ENCODE measurements around the gene ZSCAN12.
"Not testable (repeated sequence)": the region's sequence is repeated elsewhere in the genome, so short reads cannot be mapped to it uniquely, and the experiment has no call there.

The ZSCAN12 gene

GRCh38 chr6:28369463-28369862 lies 30.1 kb downstream of the ZSCAN12 start:
- H3K4me3 ChIP-seq (ENCODE audit: low read depth in 1 of 2, low read length in 2 of 2) = no peak overlapping the region
- no peak overlapping the region for H3K27ac ChIP-seq (ENCODE audit: low read length)
- no peaks in the 10 kb centered on the region for H3K4me1 ChIP-seq (ENCODE audit: control insufficient read depth in 1 of 2, insufficient read depth in 2 of 2, low read length in 2 of 2)
- H3K27me3 ChIP-seq (ENCODE audit: low read depth, low read length) = no peaks in the 10 kb centered on the region
- no peaks in the 10 kb centered on the region for H3K9me3 ChIP-seq (ENCODE audit: control insufficient read depth in 1 of 2, low read length in 2 of 2)
- peaks cover 17 to 30% of the 10 kb centered on the region in 2 donors for H3K36me3 ChIP-seq (ENCODE audit: control insufficient read depth in 1 of 2, insufficient read depth in 2 of 2, low read length in 2 of 2)

- no peaks in the 10 kb centered on the region for H3K4me1 ChIP-seq (ENCODE audit: control insufficient read depth in 1 of 2, insufficient read depth in 2 of 2, low read length in 2 of 2)
- H3K9me3 ChIP-seq (ENCODE audit: control insufficient read depth in 1 of 2, low read length in 2 of 2) = no peaks in the 10 kb centered on the region
- H3K27me3 ChIP-seq (ENCODE audit: low read depth, low read length) = no peaks in the 10 kb centered on the region
- H3K36me3 ChIP-seq (ENCODE audit: control insufficient read depth in 1 of 2, insufficient read depth in 2 of 2, low read length in 2 of 2) = peaks cover 24 to 39% of the 10 kb centered on the region in 2 donors
- no peak overlapping the region for H3K27ac ChIP-seq (ENCODE audit: low read length)
- H3K4me3 ChIP-seq (ENCODE audit: low read depth in 1 of 2, low read length in 2 of 2) = no peak overlapping the region
Observed at GRCh38 chr6:28368522-28368921, 31.0 kb downstream of the ZSCAN12 start.

- not testable (repeated sequence) for H3K27me3 ChIP-seq (ENCODE audit: low read depth, low read length); H3K4me1 ChIP-seq (ENCODE audit: control insufficient read depth in 1 of 2, insufficient read depth in 2 of 2, low read length in 2 of 2); H3K9me3 ChIP-seq (ENCODE audit: control insufficient read depth in 1 of 2, low read length in 2 of 2); H3K27ac ChIP-seq (ENCODE audit: low read length); H3K4me3 ChIP-seq (ENCODE audit: low read depth in 1 of 2, low read length in 2 of 2)
- peaks cover 40 to 57% of the 10 kb centered on the region in 2 donors for H3K36me3 ChIP-seq (ENCODE audit: control insufficient read depth in 1 of 2, insufficient read depth in 2 of 2, low read length in 2 of 2)
Observed at GRCh38 chr6:28365590-28365989, 34.0 kb downstream of the ZSCAN12 start.

GRCh38 chr6:28360961-28361360 lies 38.6 kb downstream of the ZSCAN12 start:
- Histone ChIP-seq H3K27ac (ENCODE audit: low read length) (no peak overlapping the region), H3K36me3 (ENCODE audit: control insufficient read depth in 1 of 2, insufficient read depth in 2 of 2, low read length in 2 of 2) (peaks cover 38 to 46% of the 10 kb centered on the region in 2 donors), H3K9me3 (ENCODE audit: control insufficient read depth in 1 of 2, low read length in 2 of 2) (no peaks in the 10 kb centered on the region)

GRCh38 chr6:28359562-28359961 lies 40.0 kb downstream of the ZSCAN12 start:
- H3K4me3 ChIP-seq (ENCODE audit: low read depth in 1 of 2, low read length in 2 of 2); H3K9me3 ChIP-seq (ENCODE audit: control insufficient read depth in 1 of 2, low read length in 2 of 2); H3K27me3 ChIP-seq (ENCODE audit: low read depth, low read length); H3K27ac ChIP-seq (ENCODE audit: low read length): not testable (repeated sequence)
- Histone ChIP-seq H3K36me3 (ENCODE audit: control insufficient read depth in 1 of 2, insufficient read depth in 2 of 2, low read length in 2 of 2) (peaks cover 29 to 32% of the 10 kb centered on the region in 2 donors), H3K4me1 (ENCODE audit: control insufficient read depth in 1 of 2, insufficient read depth in 2 of 2, low read length in 2 of 2) (peaks cover 10 to 22% of the 10 kb centered on the region in 2 donors)

More at GRCh38 chr6:28360961-28361360, 38.6 kb downstream of the ZSCAN12 start:
- Histone ChIP-seq H3K27me3 (ENCODE audit: low read depth, low read length) (no peaks in the 10 kb centered on the region), H3K4me1 (ENCODE audit: control insufficient read depth in 1 of 2, insufficient read depth in 2 of 2, low read length in 2 of 2) (peaks cover 5 to 11% of the 10 kb centered on the region in 2 donors), H3K4me3 (ENCODE audit: low read depth in 1 of 2, low read length in 2 of 2) (no peak overlapping the region)

GRCh38 chr6:28357036-28357435 lies 42.5 kb downstream of the ZSCAN12 start:
- H3K4me3 ChIP-seq (ENCODE audit: low read depth in 1 of 2, low read length in 2 of 2) = no peak overlapping the region
- H3K9me3 ChIP-seq (ENCODE audit: control insufficient read depth in 1 of 2, low read length in 2 of 2) = no peaks in the 10 kb centered on the region
- no peak overlapping the region for H3K27ac ChIP-seq (ENCODE audit: low read length)
- H3K4me1 ChIP-seq (ENCODE audit: control insufficient read depth in 1 of 2, insufficient read depth in 2 of 2, low read length in 2 of 2) = peaks cover 10 to 27% of the 10 kb centered on the region in 2 donors
- H3K27me3 ChIP-seq (ENCODE audit: low read depth, low read length) = no peaks in the 10 kb centered on the region
- peaks cover 11 to 15% of the 10 kb centered on the region in 2 donors for H3K36me3 ChIP-seq (ENCODE audit: control insufficient read depth in 1 of 2, insufficient read depth in 2 of 2, low read length in 2 of 2)

GRCh38 chr6:28356666-28357020 lies 42.9 kb downstream of the ZSCAN12 start:
- no peaks in the 10 kb centered on the region for H3K9me3 ChIP-seq (ENCODE audit: control insufficient read depth in 1 of 2, low read length in 2 of 2)
- H3K27me3 ChIP-seq (ENCODE audit: low read depth, low read length) = no peaks in the 10 kb centered on the region
- peak overlapping the region; percentile 78 to 94 for H3K4me3 ChIP-seq (ENCODE audit: low read depth in 1 of 2, low read length in 2 of 2)
- peaks cover 10 to 13% of the 10 kb centered on the region in 2 donors for H3K36me3 ChIP-seq (ENCODE audit: control insufficient read depth in 1 of 2, insufficient read depth in 2 of 2, low read length in 2 of 2)
- peak overlapping the region; percentile 92 for H3K27ac ChIP-seq (ENCODE audit: low read length)
- H3K4me1 ChIP-seq (ENCODE audit: control insufficient read depth in 1 of 2, insufficient read depth in 2 of 2, low read length in 2 of 2) = peaks cover 10 to 27% of the 10 kb centered on the region in 2 donors

GRCh38 chr6:28355743-28356665 lies 43.5 kb downstream of the ZSCAN12 start:
- Histone ChIP-seq H3K4me3 (ENCODE audit: low read depth in 1 of 2, low read length in 2 of 2) (peak overlapping the region; percentile 78 to 94), H3K36me3 (ENCODE audit: control insufficient read depth in 1 of 2, insufficient read depth in 2 of 2, low read length in 2 of 2) (peaks cover 4 to 9% of the 10 kb centered on the region in 2 donors), H3K27me3 (ENCODE audit: low read depth, low read length) (no peaks in the 10 kb centered on the region), H3K27ac (ENCODE audit: low read length) (peak overlapping the region; percentile 92), H3K9me3 (ENCODE audit: control insufficient read depth in 1 of 2, low read length in 2 of 2) (no peaks in the 10 kb centered on the region), H3K4me1 (ENCODE audit: control insufficient read depth in 1 of 2, insufficient read depth in 2 of 2, low read length in 2 of 2) (peaks cover 13 to 33% of the 10 kb centered on the region in 2 donors)

- H3K4me1 ChIP-seq (ENCODE audit: control insufficient read depth in 1 of 2, insufficient read depth in 2 of 2, low read length in 2 of 2) = peaks cover 17 to 41% of the 10 kb centered on the region in 2 donors
- no peaks in the 10 kb centered on the region for H3K9me3 ChIP-seq (ENCODE audit: control insufficient read depth in 1 of 2, low read length in 2 of 2)
- no peaks in the 10 kb centered on the region for H3K27me3 ChIP-seq (ENCODE audit: low read depth, low read length)
- peak overlapping the region; percentile 92 for H3K27ac ChIP-seq (ENCODE audit: low read length)
- H3K36me3 ChIP-seq (ENCODE audit: control insufficient read depth in 1 of 2, insufficient read depth in 2 of 2, low read length in 2 of 2) = no peaks in the 10 kb centered on the region
- H3K4me3 ChIP-seq (ENCODE audit: low read depth in 1 of 2, low read length in 2 of 2) = peak overlapping the region; percentile 78 to 94
Observed at GRCh38 chr6:28354688-28355554, 44.6 kb downstream of the ZSCAN12 start.

GRCh38 chr6:28353981-28354676 lies 45.4 kb downstream of the ZSCAN12 start:
- peak overlapping the region; percentile 54 for H3K27ac ChIP-seq (ENCODE audit: low read length)
- no peaks in the 10 kb centered on the region for H3K27me3 ChIP-seq (ENCODE audit: low read depth, low read length)
- no peaks in the 10 kb centered on the region for H3K36me3 ChIP-seq (ENCODE audit: control insufficient read depth in 1 of 2, insufficient read depth in 2 of 2, low read length in 2 of 2)
- H3K4me1 ChIP-seq (ENCODE audit: control insufficient read depth in 1 of 2, insufficient read depth in 2 of 2, low read length in 2 of 2) = peaks cover 17 to 41% of the 10 kb centered on the region in 2 donors
- no peak overlapping the region for H3K4me3 ChIP-seq (ENCODE audit: low read depth in 1 of 2, low read length in 2 of 2)
- no peaks in the 10 kb centered on the region for H3K9me3 ChIP-seq (ENCODE audit: control insufficient read depth in 1 of 2, low read length in 2 of 2)

GRCh38 chr6:28353356-28353755 lies 46.2 kb downstream of the ZSCAN12 start:
- Histone ChIP-seq H3K36me3 (ENCODE audit: control insufficient read depth in 1 of 2, insufficient read depth in 2 of 2, low read length in 2 of 2) (no peaks in the 10 kb centered on the region), H3K9me3 (ENCODE audit: control insufficient read depth in 1 of 2, low read length in 2 of 2) (no peaks in the 10 kb centered on the region), H3K4me3 (ENCODE audit: low read depth in 1 of 2, low read length in 2 of 2) (no peak overlapping the region), H3K4me1 (ENCODE audit: control insufficient read depth in 1 of 2, insufficient read depth in 2 of 2, low read length in 2 of 2) (peaks cover 17 to 41% of the 10 kb centered on the region in 2 donors), H3K27me3 (ENCODE audit: low read depth, low read length) (no peaks in the 10 kb centered on the region), H3K27ac (ENCODE audit: low read length) (no peak overlapping the region)

Data from muscle layer of duodenum (tissue), 2 donors.